Jurkat, Clone E6-1 (cell line): ENCODE measurements around the gene CABP4.
"Not testable (repeated sequence)": the region's sequence is repeated elsewhere in the genome, so short reads cannot be mapped to it uniquely, and the experiment has no call there.

Source experiments
- DNase-seq: peaks from one replicate; pipeline ENCODE4 v3.0.0-alpha.2; 2011; ENCODE audit warnings: low read depth, low spot score
- H3K4me3 ChIP-seq: 2 replicates; pipeline ENCODE4 v1.5.1; 2011; ENCODE audit warnings: mild to moderate bottlenecking, low read length, control low read depth, moderate library complexity

CABP4 gene

GRCh38 chr11:67468759-67469507 is 13.8 kb downstream of the CABP4 start, which contains the start of gene TMEM134:
Gene TMEM134, minus strand, starts transcription at chr11:67469251. Its CDS starts 59 bp downstream, at chr11:67469192.
- DNase-seq = peak; percentile 87
- peak within 1 kb of the TSS; percentile 70 for H3K4me3 ChIP-seq

- H3K4me3 ChIP-seq = peak overlapping the region; percentile 54
- DNase-seq = no peak
Observed at GRCh38 chr11:67469508-67469811, 14.3 kb downstream of the CABP4 start.

GRCh38 chr11:67470337-67471002 is 15.3 kb downstream of the CABP4 start:
- DNase-seq = no peak

GRCh38 chr11:67472882-67473281 is 17.7 kb downstream of the CABP4 start:
- H3K4me3 ChIP-seq = no peak overlapping the region
- no peak for DNase-seq

More at GRCh38 chr11:67470337-67471002, 15.3 kb downstream of the CABP4 start:
- no peak overlapping the region for H3K4me3 ChIP-seq

- DNase-seq, H3K4me3 ChIP-seq: not testable (repeated sequence)
Observed at GRCh38 chr11:67476692-67477091, 21.5 kb downstream of the CABP4 start.

GRCh38 chr11:67477344-67478050 is 22.3 kb downstream of the CABP4 start:
- DNase-seq, H3K4me3 ChIP-seq: not testable (repeated sequence)

GRCh38 chr11:67482275-67482826 is 27.2 kb downstream of the CABP4 start:
- peak overlapping the region; percentile 84 for H3K4me3 ChIP-seq
- no peak for DNase-seq

GRCh38 chr11:67482827-67483798 is 28.0 kb downstream of the CABP4 start, which contains the start of gene AIP:
Gene AIP, plus strand, starts transcription at chr11:67483026. Its CDS starts 133 bp downstream, at chr11:67483159.
- DNase-seq = peak; percentile 99
- H3K4me3 ChIP-seq = peak within 1 kb of the TSS; percentile 84

- peak; percentile 83 for DNase-seq
- H3K4me3 ChIP-seq = peak overlapping the region; percentile 84
Observed at GRCh38 chr11:67483831-67484665, 28.9 kb downstream of the CABP4 start.

GRCh38 chr11:67484847-67485311 is 29.7 kb downstream of the CABP4 start:
- H3K4me3 ChIP-seq = peak overlapping the region; percentile 84
- DNase-seq = peak; percentile 66

- H3K4me3 ChIP-seq = not testable (repeated sequence)
- DNase-seq = peak; percentile 63
Observed at GRCh38 chr11:67485873-67486361, 30.8 kb downstream of the CABP4 start.

GRCh38 chr11:67486481-67487195 is 31.5 kb downstream of the CABP4 start:
- H3K4me3 ChIP-seq = no peak overlapping the region

GRCh38 chr11:67489203-67489884 is 34.2 kb downstream of the CABP4 start:
- no peak overlapping the region for H3K4me3 ChIP-seq
- DNase-seq = no peak

More at GRCh38 chr11:67486481-67487195, 31.5 kb downstream of the CABP4 start:
- DNase-seq = no peak

- DNase-seq = no peak
Observed at GRCh38 chr11:67489885-67490726, 35.0 kb downstream of the CABP4 start.

GRCh38 chr11:67490727-67491065 is 35.5 kb downstream of the CABP4 start:
- no peak overlapping the region for H3K4me3 ChIP-seq
- DNase-seq = no peak

More at GRCh38 chr11:67489885-67490726, 35.0 kb downstream of the CABP4 start:
- no peak overlapping the region for H3K4me3 ChIP-seq
